Activated CD4-positive, alpha-beta T cell treated with anti-CD3 and anti-CD28 coated beads for 48 hours (primary cell): ENCODE measurements around the gene TP73.

ENCODE experiments used
- DNase-seq: peaks from one replicate; pipeline ENCODE4 v3.0.0-alpha.2; 2020

Gene TP73

DNA sequence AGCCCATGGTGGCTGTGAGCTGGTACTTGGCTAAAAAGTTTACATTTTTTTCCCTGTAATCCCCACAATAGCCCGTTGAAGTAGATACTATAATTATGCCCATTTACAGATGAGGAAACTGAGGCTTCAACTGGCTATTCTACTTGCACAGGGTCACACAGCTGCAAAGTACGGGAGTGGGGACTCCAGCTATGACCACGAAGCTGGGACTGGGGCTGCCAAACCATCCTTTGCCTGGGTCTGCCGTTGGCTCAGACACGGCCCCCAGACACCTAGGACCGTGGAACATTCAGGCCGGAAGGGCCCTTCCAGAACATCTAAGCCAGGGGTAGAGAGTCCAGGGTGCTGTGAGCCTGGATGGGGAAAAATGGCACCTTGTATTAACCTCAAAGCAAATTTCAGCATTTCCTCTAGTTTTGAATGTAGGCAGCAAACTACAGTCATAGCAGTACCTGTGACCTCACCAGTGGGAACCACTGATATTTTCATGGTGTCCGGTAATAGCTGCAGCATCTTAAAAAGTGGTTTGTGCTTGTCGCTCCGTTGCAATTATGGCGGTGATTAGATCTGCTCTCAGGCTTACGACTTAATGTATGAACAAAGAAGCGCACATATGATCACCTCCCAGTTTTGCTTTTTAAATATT lies 4.3 kb downstream of the TP73 start:
- peak; percentile 28 for DNase-seq

DNA sequence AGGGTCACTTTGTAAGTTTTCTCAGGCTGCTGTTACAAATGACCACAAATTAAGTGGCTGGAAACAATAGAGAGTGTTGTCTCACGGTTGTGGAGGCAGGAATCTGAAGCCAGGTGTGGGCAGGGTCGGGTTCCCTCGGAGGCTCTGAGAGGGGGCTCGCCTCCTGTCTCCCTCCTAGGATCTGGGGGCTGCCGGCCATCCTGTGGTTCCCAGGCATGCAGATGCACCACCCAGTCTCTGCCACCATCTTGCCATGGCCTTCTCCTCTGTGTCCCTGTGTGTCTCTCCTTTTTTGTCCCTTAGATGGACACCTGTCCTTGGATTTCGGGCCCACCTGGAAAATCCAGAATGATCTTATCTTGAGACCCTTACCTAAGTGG lies 4.8 kb downstream of the TP73 start:
- no peak for DNase-seq

DNA sequence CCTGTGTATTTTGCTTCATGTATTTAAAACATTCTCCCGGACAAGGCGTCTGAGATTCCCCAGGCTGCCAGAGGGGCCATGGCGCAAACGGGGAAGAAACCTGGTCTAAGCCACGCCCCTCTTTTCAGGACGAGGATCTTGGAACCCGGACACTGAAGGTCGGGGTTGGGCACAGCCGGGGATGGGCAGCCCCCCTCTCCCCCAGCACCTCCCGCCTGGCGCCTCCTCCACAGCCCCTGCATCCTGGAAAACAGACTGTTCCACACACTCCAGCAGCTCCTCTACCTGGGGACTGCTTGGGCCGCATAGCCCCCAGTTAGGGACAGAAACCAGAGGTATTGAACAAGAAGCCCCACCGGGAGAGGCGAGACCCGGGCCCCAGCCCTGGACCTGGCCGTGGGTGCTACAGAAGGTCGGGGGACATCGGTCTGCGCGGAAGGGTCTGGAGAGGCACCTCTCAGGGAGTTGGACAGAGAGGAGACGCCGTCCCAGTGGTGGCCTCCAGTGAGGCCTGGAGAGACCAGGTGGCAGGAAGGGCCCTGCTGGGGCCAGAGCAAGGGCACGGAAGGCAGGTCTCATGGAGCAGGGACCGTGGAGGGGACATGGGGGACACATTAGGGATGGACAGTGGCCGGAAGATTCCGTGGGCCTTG lies 5.4 kb downstream of the TP73 start:
- no peak for DNase-seq

DNA sequence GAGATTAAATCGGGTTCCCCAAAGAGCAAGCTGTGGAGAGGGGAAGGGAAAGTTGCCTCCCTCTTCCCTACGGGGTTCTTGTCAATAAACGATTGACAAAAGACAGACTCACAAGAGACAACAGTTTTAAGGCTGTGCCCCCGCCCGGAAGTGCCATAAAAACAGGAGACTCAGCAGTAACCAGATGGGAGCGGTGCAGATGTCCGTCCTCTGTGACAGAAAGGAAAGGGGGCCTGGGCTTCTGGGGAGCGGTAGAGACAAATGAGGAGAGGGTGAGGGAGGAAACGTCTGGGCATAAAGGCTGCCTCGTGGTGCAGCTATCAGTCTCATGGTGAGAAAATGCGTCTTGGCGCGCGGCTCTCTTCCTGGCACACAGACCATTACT lies 5.9 kb downstream of the TP73 start:
- DNase-seq, result no peak

DNA sequence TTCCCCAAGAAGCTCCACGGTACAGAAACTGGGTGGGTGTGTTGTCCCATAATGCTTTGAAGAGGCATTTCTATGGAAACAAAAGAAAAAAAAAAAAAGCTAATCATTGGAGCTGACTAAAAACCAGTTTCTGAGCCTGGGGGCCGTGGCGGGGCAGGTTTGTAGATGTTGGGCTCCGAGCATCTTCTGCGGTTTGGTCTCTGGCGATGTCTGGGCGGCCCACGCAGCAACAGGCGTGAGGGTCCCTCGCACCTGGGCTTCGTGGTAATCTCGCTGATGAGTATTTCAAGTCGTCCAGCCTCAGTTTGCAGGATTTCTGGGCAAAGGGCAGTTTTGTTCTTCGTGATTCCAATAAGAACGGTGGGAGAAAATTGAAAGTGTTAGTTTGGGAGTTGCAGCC lies 6.8 kb downstream of the TP73 start:
- no peak for DNase-seq

DNA sequence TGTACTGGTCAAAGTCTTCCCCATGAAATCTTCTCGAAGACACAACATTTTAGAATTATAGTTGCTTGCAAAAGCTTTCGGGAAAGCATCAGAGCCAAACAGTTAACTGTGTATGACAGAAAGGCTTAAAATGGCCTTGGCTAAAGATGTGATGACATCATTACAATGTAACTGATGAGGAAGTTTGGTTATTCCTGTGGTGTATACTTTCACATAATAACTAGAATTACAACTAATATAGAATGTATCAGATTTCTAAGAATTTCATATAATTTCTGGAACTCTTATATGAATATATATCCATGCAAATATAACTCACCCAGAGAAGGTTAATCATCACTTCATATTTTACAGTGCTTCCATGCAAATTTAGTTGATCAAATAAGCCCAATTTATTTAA lies 8.4 kb downstream of the TP73 start:
- DNase-seq, result no peak

DNA sequence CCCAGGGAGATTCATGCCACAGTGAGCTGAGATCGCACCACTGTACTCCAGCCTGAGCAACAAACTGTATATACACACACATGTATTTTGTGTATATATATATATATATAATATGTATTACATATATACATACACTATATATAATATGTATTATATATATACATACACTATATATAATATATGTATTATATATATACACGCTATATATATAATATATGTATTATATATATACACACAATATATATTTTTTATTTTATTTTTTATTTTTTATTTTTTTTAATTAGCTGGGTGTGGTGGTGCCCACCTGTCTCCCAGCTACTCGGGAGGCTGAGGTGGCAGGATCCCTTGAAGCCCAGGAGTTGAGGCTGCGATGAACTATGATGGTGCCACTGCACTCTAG lies 9.3 kb downstream of the TP73 start:
- DNase-seq, result no peak

DNA sequence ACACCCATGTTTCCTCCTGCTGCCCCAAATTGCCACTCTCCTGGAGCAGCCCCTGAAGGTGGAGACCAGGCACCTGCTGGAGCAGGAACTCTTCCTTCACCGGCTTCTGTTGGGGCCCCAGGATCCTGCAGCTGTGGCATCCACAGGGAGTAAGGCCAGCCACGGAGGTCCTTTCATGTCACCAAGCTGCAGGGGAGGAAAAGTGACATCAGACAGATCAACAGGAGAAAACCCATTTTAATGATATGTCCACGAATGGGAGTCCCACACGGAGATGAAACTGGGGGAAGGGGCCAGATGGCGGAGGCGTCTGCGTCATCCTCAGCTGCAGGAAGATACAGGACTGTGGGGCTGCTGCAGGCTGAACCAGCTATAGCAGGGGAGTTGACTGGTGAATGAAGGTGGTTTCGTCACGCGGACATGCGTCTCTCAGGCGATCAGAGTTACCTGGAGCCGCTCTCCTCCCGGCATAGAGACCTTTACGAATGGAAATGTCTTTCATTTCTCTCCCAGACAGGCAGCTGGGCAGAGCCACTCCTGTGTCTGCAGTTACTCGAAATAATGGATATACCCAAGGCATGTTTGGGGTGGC lies 9.9 kb downstream of the TP73 start:
- DNase-seq, result no peak

DNA sequence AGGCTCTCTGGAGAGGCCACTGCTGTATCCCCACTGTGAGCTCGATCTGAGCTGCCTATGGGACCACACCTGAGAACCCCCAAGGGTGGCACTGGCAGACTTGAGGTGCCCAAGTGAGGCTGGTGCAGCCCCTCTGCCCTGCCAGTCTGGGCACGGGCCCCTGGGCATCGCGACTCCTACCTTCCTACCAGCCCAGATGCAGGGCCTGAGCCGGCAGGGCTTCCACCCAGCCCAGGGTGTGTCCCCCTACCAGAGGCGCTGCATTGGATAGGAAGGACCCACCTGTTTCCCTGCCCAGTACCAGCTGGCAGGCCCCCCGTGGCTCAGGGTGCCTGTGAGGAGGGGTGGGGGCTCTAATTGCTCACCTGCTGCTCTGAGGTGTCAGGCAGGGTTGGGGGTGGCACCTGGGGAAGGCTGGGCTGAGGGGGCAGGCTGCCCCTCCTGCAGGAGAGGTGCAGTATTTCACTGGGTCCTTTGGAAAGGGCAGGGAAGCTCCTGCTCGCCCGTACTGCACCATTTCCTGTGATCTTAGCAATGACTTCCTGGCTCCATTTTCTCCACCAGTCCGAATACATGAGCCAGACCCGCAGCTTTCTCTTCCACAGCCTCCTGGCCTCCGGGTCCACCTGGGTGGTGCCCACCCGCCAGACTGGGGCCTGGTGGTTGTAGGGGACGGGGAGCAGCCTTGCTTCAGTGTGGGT lies 11.8 kb downstream of the TP73 start:
- no peak for DNase-seq

DNA sequence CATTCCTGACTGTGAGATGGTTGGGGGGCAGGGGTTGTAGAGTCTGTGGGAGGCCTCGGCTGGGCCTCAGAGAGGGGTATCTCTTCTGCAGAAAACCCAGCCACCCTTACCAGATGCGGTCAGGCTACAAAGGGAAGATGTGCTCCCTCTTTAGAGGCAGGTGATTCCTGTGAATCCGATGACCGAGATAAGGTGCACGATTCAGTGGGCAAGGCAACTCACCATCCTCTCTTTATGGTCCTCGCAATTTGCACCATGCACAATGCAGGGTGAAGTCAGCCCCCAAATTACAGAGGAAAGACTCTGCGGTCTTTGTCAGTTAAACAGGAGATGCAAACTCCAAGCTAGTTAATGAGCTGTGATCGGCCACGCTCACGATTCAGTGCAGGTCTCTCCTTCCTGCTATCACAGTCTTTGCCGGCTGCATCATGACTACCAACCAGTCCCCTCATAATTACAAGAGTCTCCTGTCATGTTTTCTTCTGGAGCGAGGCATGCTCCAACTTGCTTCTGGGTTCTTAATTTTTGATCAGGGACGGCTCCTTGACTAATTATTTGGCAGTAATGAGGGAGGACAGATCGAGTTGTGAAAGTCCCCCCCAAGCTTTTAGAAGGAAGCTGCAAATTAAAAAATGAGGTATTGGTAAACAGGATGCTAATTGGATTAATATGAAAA lies 12.5 kb downstream of the TP73 start:
- DNase-seq, result no peak

DNA sequence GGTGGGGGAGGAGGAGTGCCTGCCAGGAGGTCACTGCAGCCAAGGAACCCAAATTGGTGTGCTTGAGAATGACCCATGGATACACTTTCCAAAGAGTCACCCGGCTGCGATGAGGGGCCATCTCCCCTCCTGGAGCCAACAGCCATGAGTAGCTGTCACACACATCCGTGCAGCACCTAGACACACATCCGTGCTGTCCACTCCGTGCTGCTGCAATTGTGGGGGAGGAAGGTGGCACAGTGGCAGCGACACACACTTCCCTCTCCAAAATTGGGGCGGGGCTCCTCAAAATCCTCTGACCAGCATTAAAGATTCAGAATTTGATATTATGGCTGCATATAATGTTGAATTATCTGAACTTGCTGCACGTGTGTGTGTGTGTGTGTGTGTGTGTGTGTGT lies 15.8 kb downstream of the TP73 start:
- DNase-seq, result no peak

DNA sequence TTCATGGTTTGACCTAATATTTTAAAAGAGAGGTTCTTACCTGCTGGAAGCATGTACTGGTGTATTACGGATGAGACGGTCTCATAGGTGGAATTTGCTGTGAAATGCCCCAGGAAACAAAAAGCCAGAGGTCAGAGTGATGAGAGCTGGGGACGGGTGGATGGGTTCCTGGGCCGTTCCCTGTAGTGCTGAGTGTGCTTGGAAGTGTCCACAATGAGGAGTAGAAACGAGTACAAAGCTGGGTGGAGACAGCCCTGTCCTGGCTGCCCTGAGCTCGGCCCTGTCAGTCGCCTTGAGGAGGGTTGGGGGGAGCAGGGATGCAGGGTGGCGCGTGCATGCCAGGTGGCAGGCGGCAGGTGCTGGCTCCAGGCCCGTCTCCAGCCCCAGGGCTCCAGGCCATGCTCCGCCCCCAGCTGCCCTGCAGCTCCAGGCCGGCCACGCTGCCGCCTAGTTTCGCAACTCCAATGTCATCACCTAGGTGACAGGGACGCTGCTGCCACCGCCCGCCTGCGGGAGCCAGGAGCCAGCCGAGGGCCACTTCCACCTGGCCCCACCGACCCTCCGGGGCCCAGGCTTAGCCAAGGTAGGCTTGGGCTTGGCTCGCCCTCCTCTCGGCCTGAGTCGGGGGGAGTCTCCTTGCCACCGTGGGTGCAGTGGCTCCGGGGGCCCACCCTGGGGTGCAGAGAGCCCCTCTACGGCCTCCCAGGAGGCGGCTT lies 16.4 kb downstream of the TP73 start:
- no peak for DNase-seq

DNA sequence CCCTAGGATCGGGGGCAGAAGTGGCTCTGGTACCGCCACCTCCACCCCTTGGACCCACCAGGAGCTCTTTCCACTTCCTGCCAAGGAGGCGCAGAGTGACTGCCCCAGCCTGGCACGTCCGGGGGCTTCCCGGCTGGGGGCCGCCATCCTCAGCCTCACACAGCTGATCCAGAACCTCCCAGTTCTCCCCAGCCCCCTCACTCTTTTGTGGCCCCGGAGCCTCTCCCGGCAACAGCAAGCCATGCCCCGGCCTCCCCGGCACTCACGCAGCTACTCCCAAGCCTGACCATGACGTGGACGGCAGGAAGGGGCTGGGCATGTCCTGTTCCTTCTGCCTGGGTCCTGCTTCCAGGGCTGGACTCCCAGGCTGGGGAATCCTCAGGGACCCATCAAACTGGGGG lies 17.1 kb downstream of the TP73 start:
- DNase-seq, result no peak

DNA sequence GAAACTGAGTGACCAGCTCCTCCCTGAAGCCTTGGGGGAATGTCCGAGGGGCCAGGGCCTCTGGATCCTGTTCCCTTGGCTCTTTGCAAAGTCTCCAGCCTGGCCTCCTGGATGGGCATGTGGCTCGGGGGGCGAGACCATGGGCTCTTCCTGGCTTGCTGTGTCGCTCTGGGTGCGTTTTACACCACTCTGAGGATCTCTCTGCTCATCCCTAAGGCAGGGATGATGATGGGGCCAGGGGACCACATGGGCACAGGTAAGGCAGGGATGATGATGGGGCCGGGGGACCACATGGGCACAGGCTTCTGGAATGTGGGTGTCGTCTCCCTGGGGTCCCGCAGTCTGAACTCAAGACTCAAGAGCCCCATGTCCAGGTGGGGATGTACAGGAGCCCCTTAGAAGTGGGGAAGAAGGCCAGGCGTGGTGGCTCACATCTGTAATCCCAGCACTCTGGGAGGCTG lies 17.7 kb downstream of the TP73 start:
- no peak for DNase-seq

DNA sequence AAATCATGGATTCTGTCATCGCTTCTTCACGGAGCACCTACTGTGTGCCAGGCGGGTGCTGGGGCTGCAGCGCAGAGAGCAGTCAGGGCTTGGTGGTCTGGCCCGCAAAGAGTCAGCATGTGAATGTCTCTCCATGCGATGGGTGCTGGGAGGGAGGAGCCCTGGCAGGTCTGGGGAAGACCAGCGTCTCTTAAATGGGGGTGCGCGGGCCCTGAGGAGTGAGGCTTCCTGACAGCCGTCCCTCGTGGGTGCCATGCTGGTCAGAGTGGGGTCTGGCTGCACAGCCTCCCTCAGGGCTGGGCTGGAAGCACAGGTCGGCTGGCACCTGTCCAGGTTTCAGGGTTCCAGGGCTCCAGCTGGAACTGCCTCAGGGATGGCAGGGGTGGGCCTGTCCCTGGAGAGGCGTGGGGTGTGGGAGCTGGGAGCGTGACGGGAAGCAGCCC lies 18.5 kb downstream of the TP73 start:
- DNase-seq, result no peak

DNA sequence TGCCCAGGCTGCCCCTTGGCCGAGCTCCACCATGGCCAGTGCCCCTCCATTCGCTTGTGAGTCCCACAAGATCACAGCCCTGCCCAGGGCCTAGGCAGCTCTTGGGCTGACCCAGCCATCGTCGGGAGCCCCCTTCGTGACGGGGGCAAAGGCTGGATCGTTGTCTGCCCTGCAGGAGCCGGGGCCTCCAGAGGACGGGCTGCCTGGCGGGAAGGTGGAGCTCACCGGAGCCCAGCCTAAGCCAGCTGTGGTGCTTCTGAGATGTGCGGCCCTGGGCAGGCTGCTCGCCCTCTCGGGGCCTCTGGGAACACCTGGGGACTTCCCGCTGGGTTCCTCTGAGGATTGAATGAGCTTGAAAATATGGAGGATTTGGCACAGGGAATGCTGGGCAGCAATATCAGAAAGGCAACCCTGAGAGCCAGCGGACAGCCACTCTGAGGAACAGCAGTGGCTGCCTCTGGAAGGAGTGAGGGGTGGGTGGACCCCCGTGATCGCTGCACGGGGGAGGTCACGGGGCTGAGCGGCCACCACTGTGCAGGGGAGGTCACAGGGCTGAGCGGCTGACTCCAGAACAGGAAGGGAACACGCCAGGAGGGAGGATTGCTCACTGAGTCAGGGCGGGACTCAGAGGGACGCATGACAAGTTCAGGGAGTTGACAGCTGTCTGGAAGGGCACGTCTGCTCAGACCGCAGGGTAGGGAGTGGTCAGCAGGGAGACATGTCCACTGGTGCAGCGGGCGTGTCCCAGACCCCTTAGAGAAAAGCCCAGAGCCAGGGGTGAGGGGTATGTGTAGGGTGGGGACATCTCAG lies 19.3 kb downstream of the TP73 start:
- DNase-seq, result no peak

DNA sequence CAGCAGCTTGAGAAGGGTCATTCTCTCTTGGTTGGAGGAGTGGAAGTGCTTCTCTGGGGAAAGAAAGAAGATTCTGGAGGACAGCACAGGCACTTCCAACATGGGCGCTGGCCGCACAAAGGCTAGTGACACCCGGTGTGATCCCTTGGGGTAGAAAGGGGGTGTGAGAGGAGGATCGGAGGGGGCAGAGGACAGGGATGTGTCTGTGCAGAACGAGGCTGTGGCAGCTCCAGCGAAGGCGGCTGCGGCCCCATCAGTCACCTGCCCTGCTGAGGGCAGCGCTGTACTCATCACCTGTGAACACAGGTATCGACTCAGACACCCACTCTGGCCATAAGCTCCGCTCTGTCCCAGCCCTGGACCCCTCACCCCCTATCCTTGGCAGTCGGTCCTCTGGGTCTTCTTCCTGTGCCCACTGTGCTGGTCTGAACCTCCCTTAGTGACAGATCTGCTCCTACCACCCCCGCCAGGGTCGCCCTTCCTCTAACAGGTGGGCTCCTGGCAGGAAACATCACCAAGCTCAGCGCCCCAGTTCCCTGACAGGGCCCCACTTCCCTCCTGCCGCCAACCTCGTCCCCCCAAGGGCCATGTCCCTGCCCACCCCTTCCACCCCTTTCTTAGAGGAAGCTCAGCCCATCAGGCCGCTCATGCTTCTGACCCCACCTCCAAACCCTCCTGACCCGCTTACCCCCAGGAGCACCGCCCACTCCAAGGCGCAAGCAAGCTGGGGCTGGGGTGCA lies 20.1 kb downstream of the TP73 start:
- no peak for DNase-seq

DNA sequence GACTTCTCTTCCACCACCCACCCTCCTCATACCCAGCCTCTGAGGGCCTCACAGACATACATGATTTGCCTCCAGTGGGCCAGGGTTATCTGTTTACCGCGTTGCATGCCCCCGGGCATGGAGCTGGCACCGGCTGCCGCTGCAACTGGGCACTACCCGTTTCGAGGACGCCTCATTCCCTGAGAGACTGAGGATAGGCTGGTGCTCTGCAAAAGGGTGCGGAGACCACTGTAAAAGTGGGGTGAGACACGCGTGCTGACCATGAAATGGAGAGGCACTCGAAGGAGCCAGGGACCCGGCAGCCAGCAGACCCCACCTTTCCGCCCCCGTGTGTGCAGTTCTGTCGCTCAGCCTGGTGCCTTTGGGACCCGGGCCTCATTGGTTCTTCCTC lies 20.6 kb downstream of the TP73 start:
- no peak for DNase-seq

DNA sequence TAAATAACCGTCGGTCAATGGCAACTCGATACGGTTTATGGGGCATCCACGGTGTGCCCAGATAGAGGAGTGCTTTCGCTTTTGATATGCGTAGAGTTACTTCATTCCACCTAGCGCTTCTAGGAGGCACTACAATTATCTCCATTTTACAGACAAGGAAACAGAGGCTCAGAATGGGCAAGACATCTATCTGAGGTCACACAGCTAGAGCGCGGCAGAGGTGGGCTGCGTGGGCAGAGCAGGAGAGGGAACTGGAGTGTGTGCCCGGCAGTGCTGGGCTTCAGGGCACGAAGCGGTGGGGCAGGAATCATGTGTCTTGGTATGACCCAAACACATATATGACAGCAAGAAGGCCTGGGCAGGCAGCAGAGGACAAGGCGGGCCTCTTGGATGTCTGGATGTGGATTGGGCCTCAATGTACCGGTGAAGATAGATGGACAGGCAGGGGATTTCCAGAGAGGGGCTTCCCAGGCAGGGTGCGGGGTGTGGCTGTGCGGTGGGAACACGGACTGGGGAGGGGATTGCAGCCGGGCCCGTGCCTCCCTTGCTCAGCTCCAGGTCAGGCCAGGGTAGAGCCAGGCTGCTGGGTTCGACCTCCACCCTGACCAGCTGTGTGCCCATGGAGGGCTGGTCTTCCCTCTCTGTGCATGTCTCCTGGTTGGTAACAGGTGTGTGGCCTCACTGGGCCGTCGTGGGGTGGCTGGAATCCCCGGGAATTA lies 21.2 kb downstream of the TP73 start:
- DNase-seq, result no peak
